GM12892 (cell line): ENCODE data around the gene AK8.

Experiments used
- POLR2A ChIP-seq: IDR thresholded peaks from 2 replicates; pipeline ENCODE4 v1.6.1; 2011; ENCODE audit warnings: low read depth, low read length, control low read depth
- POLR2AphosphoS5 ChIP-seq: IDR thresholded peaks from 2 replicates; pipeline ENCODE4 v1.6.1; 2011; ENCODE audit warnings: low read depth, low read length, control low read depth
- TAF1 ChIP-seq: IDR thresholded peaks from 2 replicates; pipeline ENCODE4 v1.6.1; 2011; ENCODE audit warnings: low read depth, mild to moderate bottlenecking, control low read depth, low read length, borderline replicate concordance

- no peak for TF ChIP-seq POLR2AphosphoS5
- no peak for TF ChIP-seq POLR2A
- TF ChIP-seq TAF1, result no peak
These were observed 35.7 kb downstream of the AK8 start for GRCh38 chr9:132842124-132843044.
